HK-2 (cell line): Measurements from ENCODE around the gene GPRASP3.
A peak's percentile ranks its signal among the peaks of the same experiment; 100 is the strongest.

Source experiments
- DNase-seq: peaks from one replicate; pipeline ENCODE4 v3.0.0-alpha.2; 2018; ENCODE audit not compliant: unreplicated experiment

The GPRASP3 gene

GRCh38 chrX:102765217-102765616, 44.7 kb downstream of the GPRASP3 start:
- DNase-seq: peak; percentile 7

GRCh38 chrX:102765809-102766208, 45.3 kb downstream of the GPRASP3 start:
- DNase-seq: peak; percentile 8

- no peak for DNase-seq
Observed at GRCh38 chrX:102767287-102767686, 46.7 kb downstream of the GPRASP3 start.

- DNase-seq: peak; percentile 80
Observed at GRCh38 chrX:102768987-102769761, 48.6 kb downstream of the GPRASP3 start.
